Transverse colon (tissue), 4 donors: ENCODE measurements around the gene LCT. TPM values are rescaled to one million over a fixed set of nuclear protein-coding genes. Genes with fewer than 3 reads are reported as not detected.

Source experiments
- DNase-seq: peaks from one replicate; pipeline ENCODE4 v3.0.0-alpha.2; 2019
- H3K27ac ChIP-seq, 4 donors: fragments of 200-600 bp; sonication (generic); 2 replicates each; pipeline ENCODE4 v1.5.1; 2016 to 2018; ENCODE audit warnings: inconsistent platforms in 4 of 4
- H3K27me3 ChIP-seq: fragments of 200-600 bp; sonication (generic); 2 replicates; pipeline ENCODE4 v1.5.1; 2017; ENCODE audit warnings: inconsistent platforms
- H3K36me3 ChIP-seq, 4 donors: fragments of 200-600 bp; sonication (generic); 2 replicates each; pipeline ENCODE4 v1.5.1; 2017 to 2019; ENCODE audit warnings: inconsistent platforms in 4 of 4
- H3K4me1 ChIP-seq, 4 donors: fragments of 200-600 bp; sonication (generic); 2 replicates each; pipeline ENCODE4 v1.5.1; 2017 to 2020; ENCODE audit warnings: inconsistent platforms in 4 of 4
- H3K4me3 ChIP-seq, 4 donors: fragments of 200-600 bp; sonication (generic); 1 replicate in 1 of 4; 2 replicates in 3 of 4; pipeline versions ENCODE4 v1.5.1 to v1.6.1; 2017 to 2019; ENCODE audit warnings: inconsistent platforms in 4 of 4
- H3K9me3 ChIP-seq, 2 donors: fragments of 200-600 bp; sonication (generic); 2 replicates each; pipeline ENCODE4 v1.5.1; 2017 to 2019; ENCODE audit warnings: inconsistent platforms in 2 of 2
- EP300 ChIP-seq: sonication (generic); formaldehyde crosslinking; IDR thresholded peaks from one replicate; pipeline ENCODE4 v1.6.1; 2017; ENCODE audit warnings: antibody characterized with exemption, low read depth
- POLR2A ChIP-seq: fragments of 450-650 bp; IDR thresholded peaks from one replicate; pipeline ENCODE4 v1.6.1; 2016; ENCODE audit warnings: antibody characterized with exemption, mild to moderate bottlenecking, moderate library complexity
- POLR2AphosphoS5 ChIP-seq, 3 donors: sonication (generic); formaldehyde crosslinking; IDR thresholded peaks; one replicate each; pipeline ENCODE4 v1.6.1; 2016; ENCODE audit warnings: antibody characterized with exemption in 3 of 3
- WGBS, 2 donors: methylation state at CpG; one replicate each; pipeline ENCODE4 v1.1.5; 2018; ENCODE audit warnings: low coverage in 1 of 2; 5-methylcytosine and 5-hydroxymethylcytosine counted together
- in situ Hi-C, 4 donors: fragments of 200-750 bp; cut with MboI; loops; one replicate each; pipeline versions ENCODE4 v1.15.0 to v1.15.1; 2017; ENCODE audit warnings: low sequenced_read_pairs in 3 of 4, low pct_ligation_motif_present in 1 of 4, low pct_unique_long_range_greater_than_20kb in 1 of 4
- intact Hi-C: fragments of 100-400 bp; cut with DNase I; formaldehyde crosslinking; loops from one replicate; pipeline ENCODE4 v1.15.1; 2023; ENCODE audit warnings: low total_unique reads
- total RNA-seq, 4 donors: library from RNA; depleted of rRNA; stranded (reverse); fragments of >200 nt; gene quantifications; one replicate each; pipeline ENCODE4 v1.1.0, GENCODE V29; 2016
- TF ChIP-seq, protein P1 (sequence below), 5 experiments: fragments of 200-600 bp in 3 of 5; fragments of 450-650 bp in 2 of 5; sonication (generic) in 3 of 5; IDR thresholded peaks; 1 replicate in 2 of 5; 2 replicates in 3 of 5; pipeline ENCODE4 v1.5.1; 2016 to 2017; ENCODE audit warnings: antibody characterized with exemption in 5 of 5, inconsistent platforms in 3 of 5, mild to moderate bottlenecking in 2 of 5, moderate library complexity in 1 of 5

The LCT gene
- total RNA-seq, 4 donors from 2014 or later = 0.32 TPM; not detected in 3

DNA sequence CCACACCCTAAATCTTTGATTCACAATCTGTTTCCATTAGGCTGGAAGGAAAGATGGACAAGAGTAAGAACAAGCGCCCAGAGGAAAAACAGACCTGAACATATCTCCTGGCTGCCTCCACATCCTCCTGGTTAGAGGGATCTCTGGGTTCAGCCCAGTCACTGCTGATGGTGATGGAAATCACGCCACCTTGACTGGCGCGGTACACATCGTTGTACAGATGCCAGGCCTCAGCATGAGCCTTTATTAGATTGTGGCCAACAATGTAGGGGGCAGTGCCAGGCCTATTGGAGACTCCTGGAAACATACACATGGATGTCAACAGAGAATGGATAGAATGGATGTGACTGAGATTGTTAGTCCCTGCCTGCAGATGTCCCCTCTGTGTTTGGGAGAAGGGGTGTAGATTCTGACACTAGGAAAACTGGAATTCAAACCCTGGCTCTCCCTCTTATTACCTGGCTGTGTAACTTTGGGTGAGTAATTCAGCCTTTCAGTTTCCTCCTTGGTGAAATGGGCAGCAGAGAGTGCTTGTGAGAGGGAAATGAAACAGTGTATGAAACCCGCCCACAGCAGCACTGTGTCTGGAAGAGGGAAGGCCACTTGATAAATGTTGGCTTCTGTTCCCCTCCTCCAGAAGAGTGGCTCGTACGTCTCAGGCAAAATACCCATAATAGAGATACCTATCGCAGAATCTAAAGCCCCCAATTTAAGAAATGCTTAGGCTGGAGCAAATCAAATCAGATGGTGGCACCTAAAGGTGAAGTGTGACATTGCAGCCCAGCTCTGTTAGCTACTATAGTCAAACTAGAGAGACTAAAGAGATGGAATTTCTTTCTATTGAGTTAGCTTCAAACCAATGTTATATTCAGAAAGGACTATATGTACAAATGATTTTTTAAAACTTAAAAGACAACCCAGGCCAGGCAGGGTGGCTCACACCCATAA lies 36.2 kb downstream of the LCT start:
- Histone ChIP-seq H3K27me3 (no peaks in the 10 kb centered on the region), H3K36me3 (no peaks in the 10 kb centered on the region), H3K27ac (no peak overlapping the region), H3K9me3 (peaks cover 0 to 6% of the 10 kb centered on the region in 2 donors), H3K4me3 (no peak overlapping the region), H3K4me1 (no peaks in the 10 kb centered on the region)
- in situ Hi-C loops (no loop called here), intact Hi-C loops (no loop called here)
- no peak for DNase-seq
- WGBS, 2 donors = 91% methylated on average over 9 of the region's 9 CpGs; no CpG with 5 or more reads in 1 of the 2 donors
- TF ChIP-seq, protein P1, sequence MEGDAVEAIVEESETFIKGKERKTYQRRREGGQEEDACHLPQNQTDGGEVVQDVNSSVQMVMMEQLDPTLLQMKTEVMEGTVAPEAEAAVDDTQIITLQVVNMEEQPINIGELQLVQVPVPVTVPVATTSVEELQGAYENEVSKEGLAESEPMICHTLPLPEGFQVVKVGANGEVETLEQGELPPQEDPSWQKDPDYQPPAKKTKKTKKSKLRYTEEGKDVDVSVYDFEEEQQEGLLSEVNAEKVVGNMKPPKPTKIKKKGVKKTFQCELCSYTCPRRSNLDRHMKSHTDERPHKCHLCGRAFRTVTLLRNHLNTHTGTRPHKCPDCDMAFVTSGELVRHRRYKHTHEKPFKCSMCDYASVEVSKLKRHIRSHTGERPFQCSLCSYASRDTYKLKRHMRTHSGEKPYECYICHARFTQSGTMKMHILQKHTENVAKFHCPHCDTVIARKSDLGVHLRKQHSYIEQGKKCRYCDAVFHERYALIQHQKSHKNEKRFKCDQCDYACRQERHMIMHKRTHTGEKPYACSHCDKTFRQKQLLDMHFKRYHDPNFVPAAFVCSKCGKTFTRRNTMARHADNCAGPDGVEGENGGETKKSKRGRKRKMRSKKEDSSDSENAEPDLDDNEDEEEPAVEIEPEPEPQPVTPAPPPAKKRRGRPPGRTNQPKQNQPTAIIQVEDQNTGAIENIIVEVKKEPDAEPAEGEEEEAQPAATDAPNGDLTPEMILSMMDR (IDR thresholded peaks at IDR 0.05) = no peak
- TF ChIP-seq POLR2A = no peak
- no peak for TF ChIP-seq POLR2AphosphoS5 (IDR thresholded peaks at IDR 0.05)
- TF ChIP-seq EP300 = no peak

- H3K27me3 ChIP-seq = no peaks in the 10 kb centered on the region
- TF ChIP-seq POLR2A (no peak), EP300 (no peak), POLR2AphosphoS5 (IDR thresholded peaks at IDR 0.05) (no peak)
- TF ChIP-seq, protein P1 (IDR thresholded peaks at IDR 0.05) = no peak
- H3K4me3 ChIP-seq = no peak overlapping the region
- intact Hi-C loops (no loop called here), in situ Hi-C loops (no loop called here)
- WGBS, 2 donors = 53 to 71% methylated on average over 1 to 2 of the region's 2 CpGs
- no peak overlapping the region for H3K27ac ChIP-seq
- H3K4me1 ChIP-seq = no peaks in the 10 kb centered on the region
- H3K9me3 ChIP-seq = peaks cover 0 to 6% of the 10 kb centered on the region in 2 donors
- H3K36me3 ChIP-seq = no peaks in the 10 kb centered on the region
- no peak for DNase-seq
Observed at GRCh38 chr2:135799738-135800137, 37.2 kb downstream of the LCT start.

GRCh38 chr2:135798762-135799161 lies 38.2 kb downstream of the LCT start:
- in situ Hi-C loops = no loop called here
- peaks cover 0 to 6% of the 10 kb centered on the region in 2 donors for H3K9me3 ChIP-seq
- WGBS, 2 donors = 44% methylated on average over 3 to 4 of the region's 4 CpGs
- no peak overlapping the region for H3K27ac ChIP-seq
- no peak for DNase-seq
- no peak for TF ChIP-seq EP300
- TF ChIP-seq POLR2AphosphoS5 (IDR thresholded peaks at IDR 0.05) = no peak
- TF ChIP-seq, protein P1 (IDR thresholded peaks at IDR 0.05) = peak in 1 of 5 experiments; percentile 7
- no peak for TF ChIP-seq POLR2A
- no peak overlapping the region for H3K4me3 ChIP-seq
- no peaks in the 10 kb centered on the region for H3K36me3 ChIP-seq
- no peaks in the 10 kb centered on the region for H3K27me3 ChIP-seq
- no peaks in the 10 kb centered on the region for H3K4me1 ChIP-seq
- intact Hi-C loops = no loop called here

GRCh38 chr2:135798275-135798705 lies 38.7 kb downstream of the LCT start:
- intact Hi-C loops = no loop called here
- H3K36me3 ChIP-seq = no peaks in the 10 kb centered on the region
- no peak overlapping the region for H3K27ac ChIP-seq
- peaks cover 0 to 6% of the 10 kb centered on the region in 2 donors for H3K9me3 ChIP-seq
- TF ChIP-seq POLR2AphosphoS5 (IDR thresholded peaks at IDR 0.05) (no peak), POLR2A (no peak), EP300 (no peak)
- 85% methylated on average over 4 of the region's 5 CpGs; no CpG with 5 or more reads in 1 of the 2 donors for WGBS, 2 donors
- H3K27me3 ChIP-seq = no peaks in the 10 kb centered on the region
- no peak for DNase-seq
- in situ Hi-C loops = no loop called here
- H3K4me3 ChIP-seq = no peak overlapping the region
- H3K4me1 ChIP-seq = no peaks in the 10 kb centered on the region
